ENCODE data around the gene PAFAH1B1. TPM values are rescaled to one million over a fixed set of nuclear protein-coding genes. Genes with fewer than 3 reads are reported as not detected.
A peak's percentile ranks its signal among the peaks of the same experiment; 100 is the strongest.

PAFAH1B1 gene
- total RNA-seq, 1 donor from 2014 or later, result 109 TPM

DNA sequence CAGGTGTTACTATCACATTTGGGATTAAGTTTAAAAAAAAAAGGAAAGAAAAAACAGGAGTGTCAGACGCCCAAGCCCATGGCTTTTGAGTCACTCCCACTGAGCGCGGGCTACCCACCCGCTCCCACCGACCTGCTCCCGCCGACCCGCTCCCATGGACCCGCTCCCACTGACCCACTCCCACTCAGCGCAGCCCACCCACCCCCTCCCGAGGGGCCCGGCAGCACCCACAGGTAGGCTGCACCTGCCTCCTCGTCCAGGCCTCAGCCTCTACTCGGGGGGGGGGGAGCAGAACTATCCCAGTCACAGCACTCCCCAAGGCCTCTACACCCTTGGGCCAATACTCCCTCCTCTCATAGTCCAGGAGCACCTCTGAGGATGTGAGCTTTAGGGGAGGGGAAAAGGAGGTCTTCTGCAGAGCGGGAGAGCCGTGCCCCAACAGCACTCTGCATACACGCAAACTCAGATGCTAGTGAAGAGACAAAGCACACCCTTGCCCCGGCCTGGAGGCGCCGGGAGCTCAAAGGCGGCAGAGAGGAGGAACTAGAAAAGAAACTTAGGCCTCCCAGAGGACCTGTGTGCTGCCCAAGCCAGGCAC lies 115.2 kb downstream of the PAFAH1B1 start:
- no peak for DNase-seq (ENCODE audit: low read depth)
- FAIRE-seq, result no peak
- Histone ChIP-seq H3K36me3 (ENCODE audit: control insufficient read depth, insufficient read depth, low read length) (peaks cover 9% of the 10 kb centered on the region), H3K4me3 (ENCODE audit: low read depth, low read length) (peak overlapping the region; percentile 20), H3K27me3 (ENCODE audit: control insufficient read depth, insufficient read depth, low read length) (no peaks in the 10 kb centered on the region)
- TF ChIP-seq, protein P1, sequence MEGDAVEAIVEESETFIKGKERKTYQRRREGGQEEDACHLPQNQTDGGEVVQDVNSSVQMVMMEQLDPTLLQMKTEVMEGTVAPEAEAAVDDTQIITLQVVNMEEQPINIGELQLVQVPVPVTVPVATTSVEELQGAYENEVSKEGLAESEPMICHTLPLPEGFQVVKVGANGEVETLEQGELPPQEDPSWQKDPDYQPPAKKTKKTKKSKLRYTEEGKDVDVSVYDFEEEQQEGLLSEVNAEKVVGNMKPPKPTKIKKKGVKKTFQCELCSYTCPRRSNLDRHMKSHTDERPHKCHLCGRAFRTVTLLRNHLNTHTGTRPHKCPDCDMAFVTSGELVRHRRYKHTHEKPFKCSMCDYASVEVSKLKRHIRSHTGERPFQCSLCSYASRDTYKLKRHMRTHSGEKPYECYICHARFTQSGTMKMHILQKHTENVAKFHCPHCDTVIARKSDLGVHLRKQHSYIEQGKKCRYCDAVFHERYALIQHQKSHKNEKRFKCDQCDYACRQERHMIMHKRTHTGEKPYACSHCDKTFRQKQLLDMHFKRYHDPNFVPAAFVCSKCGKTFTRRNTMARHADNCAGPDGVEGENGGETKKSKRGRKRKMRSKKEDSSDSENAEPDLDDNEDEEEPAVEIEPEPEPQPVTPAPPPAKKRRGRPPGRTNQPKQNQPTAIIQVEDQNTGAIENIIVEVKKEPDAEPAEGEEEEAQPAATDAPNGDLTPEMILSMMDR (IDR thresholded peaks at IDR 0.05; ENCODE audit: insufficient read depth, low read length, severe bottlenecking), result no peak

DNA sequence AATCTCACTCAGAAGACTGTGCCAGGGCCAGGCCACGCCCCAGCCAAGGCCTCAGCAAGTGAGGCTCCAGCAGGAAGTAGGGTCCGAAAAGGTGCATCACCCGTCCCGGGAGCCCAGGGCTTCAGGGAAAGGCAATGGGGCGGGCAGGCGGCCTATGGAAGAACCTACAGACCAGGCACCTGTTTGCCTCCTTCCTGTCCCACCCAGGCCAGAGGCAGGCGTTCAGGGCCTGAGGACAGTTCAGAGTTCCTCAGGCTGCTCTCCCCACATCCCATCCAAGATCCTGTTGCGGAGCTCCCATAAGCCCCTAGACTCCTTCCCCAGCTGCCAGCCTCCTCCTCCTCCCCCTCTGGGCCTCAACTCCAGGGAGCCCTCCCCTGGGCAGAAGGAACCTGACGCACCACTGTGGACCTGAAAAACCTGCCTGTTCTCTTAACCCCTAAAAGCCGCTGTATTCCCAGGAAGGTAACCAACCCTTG lies 115.8 kb downstream of the PAFAH1B1 start:
- TF ChIP-seq, protein P1 (IDR thresholded peaks at IDR 0.05; ENCODE audit: insufficient read depth, low read length, severe bottlenecking), result no peak
- H3K4me3 ChIP-seq (ENCODE audit: low read depth, low read length), result peak overlapping the region; percentile 20
- H3K36me3 ChIP-seq (ENCODE audit: control insufficient read depth, insufficient read depth, low read length), result peaks cover 4% of the 10 kb centered on the region
- FAIRE-seq (no peak), DNase-seq (ENCODE audit: low read depth) (peak; percentile 58)
- no peaks in the 10 kb centered on the region for H3K27me3 ChIP-seq (ENCODE audit: control insufficient read depth, insufficient read depth, low read length)

DNA sequence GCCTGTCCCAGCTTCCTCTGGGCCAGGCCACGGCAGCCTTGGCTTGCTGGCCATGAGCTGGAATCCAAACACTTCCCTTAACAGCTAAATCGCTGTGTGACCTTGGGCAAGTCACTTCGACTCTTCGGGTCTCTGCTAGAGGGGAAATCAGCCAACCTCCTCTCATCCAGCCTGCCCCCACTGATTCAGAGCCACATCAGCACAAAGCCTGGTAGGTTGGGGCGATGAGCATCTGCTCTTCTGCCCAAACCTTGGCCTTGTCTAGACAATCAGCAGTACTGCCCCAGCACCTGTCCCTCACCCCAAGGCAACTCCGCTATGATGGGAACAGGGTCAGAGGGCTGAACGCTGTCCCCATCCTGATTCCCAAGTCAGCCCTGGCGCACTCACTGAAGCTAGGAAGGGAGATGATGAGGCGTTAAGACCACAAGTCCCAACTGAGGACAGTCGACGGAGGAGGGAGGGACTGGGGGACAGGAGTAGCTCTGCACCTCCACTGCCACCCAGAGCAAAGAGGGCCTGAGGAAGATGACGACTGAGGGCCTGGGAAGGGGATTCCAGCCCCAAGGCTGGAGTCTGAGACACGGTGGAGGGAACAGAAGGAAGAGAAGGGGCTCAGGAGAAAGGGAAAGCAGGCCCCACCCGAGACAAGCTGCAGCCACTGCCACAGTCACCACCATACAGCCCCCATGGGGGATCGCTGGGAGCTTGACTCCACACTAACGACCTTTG lies 116.8 kb downstream of the PAFAH1B1 start:
- Histone ChIP-seq H3K27me3 (ENCODE audit: control insufficient read depth, insufficient read depth, low read length) (no peaks in the 10 kb centered on the region), H3K4me3 (ENCODE audit: low read depth, low read length) (peak overlapping the region; percentile 80), H3K36me3 (ENCODE audit: control insufficient read depth, insufficient read depth, low read length) (peaks cover 4% of the 10 kb centered on the region)
- DNase-seq (ENCODE audit: low read depth) (no peak), FAIRE-seq (no peak)
- TF ChIP-seq, protein P1 (IDR thresholded peaks at IDR 0.05; ENCODE audit: insufficient read depth, low read length, severe bottlenecking), result no peak

DNA sequence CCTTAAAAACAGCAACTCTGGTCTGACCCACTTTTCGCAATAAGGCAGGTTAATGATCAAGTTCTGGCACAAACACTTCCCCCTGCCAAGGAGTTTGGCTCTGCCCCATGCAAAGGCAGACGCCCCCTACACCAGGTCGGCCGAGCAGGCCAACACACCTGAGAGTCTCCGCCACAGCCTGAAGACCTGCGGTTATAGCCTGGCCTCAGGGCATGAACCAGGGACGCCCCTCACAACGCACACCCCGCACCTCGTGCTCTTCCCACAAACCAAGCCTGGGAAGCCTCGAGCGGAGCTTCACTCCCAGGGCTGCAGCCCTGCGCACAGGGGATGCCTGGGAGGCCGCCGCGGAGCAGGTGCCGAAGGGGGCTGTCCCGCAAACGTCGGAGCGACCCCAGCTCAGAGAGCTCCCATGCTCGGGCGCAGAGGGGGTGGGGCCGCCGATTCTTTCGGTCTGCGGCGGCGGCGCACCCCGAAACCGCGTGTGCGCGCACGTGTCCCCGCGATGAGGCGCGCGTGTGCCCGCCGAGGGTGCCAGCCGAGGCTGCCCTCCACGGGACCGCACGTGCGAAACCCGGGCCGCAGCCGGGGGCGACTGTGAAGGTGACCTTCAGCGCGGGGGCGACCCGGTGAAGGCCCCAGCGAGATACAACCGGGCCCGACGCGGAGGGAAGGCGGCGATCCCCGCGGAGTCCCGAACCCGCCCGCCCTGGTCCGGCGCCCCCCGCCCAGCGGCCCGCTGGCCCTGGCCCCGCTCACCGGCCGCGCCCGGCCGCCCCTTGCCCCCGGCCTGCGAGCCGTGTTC lies 117.6 kb downstream of the PAFAH1B1 start:
- H3K27me3 ChIP-seq (ENCODE audit: control insufficient read depth, insufficient read depth, low read length), result no peaks in the 10 kb centered on the region
- DNase-seq (ENCODE audit: low read depth) (no peak), FAIRE-seq (peak; percentile 36)
- TF ChIP-seq, protein P1 (IDR thresholded peaks at IDR 0.05; ENCODE audit: insufficient read depth, low read length, severe bottlenecking), result no peak
- peak overlapping the region; percentile 80 for H3K4me3 ChIP-seq (ENCODE audit: low read depth, low read length)
- H3K36me3 ChIP-seq (ENCODE audit: control insufficient read depth, insufficient read depth, low read length), result peaks cover 4% of the 10 kb centered on the region

DNA sequence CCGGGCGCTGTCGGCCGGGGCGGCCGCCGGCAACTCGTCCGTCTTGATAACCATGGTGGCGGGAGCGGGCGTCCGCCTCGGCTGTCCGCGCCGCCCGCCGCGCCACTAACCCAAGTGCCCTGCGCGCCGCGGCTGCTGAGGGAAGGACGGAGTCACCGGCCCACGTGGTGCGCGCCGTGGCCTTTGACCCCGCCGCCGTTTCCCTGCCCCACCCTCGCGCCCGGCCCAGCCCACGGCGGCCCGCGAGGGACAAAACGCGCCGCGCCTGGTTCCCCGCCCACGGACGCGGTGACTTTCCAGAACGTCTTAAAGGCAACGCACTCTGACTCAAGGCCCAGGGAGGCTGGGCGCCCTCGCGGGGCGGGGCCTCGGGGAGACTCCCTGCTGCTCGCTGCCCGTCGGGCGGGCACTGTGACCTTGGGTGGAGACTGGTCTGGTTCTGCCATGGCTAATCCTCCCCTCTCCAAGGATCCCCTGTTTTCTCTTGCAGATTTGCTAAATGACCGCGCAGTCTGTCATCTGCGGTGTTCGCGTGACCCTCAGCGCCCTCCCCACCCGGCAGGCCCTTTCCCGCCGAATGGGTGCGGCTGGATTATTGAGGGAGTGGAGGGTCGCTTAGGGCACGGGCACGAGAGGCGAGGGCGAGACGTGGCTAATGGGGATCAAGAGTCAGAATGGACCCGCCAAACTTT lies 118.3 kb downstream of the PAFAH1B1 start, which contains the start of gene CLUH:
Gene CLUH (minus strand): TSS at position 157 of the 692 bp plus-strand sequence. CDS start 103 bp downstream, at position 54.
- FAIRE-seq (no peak), DNase-seq (ENCODE audit: low read depth) (peak; percentile 86)
- Histone ChIP-seq H3K27me3 (ENCODE audit: control insufficient read depth, insufficient read depth, low read length) (no peaks in the 10 kb centered on the region), H3K36me3 (ENCODE audit: control insufficient read depth, insufficient read depth, low read length) (peaks cover 3% of the 10 kb centered on the region), H3K4me3 (ENCODE audit: low read depth, low read length) (peak within 1 kb of the TSS; percentile 80)
- TF ChIP-seq, protein P1 (IDR thresholded peaks at IDR 0.05; ENCODE audit: insufficient read depth, low read length, severe bottlenecking), result no peak
